Measurements from ENCODE around the gene NPIPB8.
"Not testable (repeated sequence)": the region's sequence is repeated elsewhere in the genome, so short reads cannot be mapped to it uniquely, and the experiment has no call there.

NPIPB8 gene

DNA sequence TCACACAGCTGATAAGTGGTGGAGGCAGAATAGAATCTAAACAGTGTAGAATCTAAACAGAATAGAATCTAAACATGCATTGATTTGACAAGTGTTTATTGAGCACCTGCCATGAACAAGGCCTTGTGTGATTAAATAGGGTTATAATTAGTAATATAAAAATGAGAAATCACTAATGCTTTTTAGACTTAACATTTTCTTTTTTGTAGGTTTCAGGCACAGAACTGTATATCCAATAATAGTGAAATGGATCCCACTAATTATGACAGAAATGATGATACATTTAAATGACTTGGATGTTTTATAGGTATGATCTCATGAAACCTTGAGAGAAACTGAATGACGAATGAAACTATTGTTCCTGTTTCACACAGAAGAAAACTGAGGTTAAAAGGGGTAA is at the start of gene NPIPB8:
NPIPB8 (plus strand) TSS at position 301 of the 400 bp plus-strand sequence. CDS start 296 bp downstream, outside the sequence.
- H3K27ac ChIP-seq, H3K4me3 ChIP-seq: not testable (repeated sequence)

DNA sequence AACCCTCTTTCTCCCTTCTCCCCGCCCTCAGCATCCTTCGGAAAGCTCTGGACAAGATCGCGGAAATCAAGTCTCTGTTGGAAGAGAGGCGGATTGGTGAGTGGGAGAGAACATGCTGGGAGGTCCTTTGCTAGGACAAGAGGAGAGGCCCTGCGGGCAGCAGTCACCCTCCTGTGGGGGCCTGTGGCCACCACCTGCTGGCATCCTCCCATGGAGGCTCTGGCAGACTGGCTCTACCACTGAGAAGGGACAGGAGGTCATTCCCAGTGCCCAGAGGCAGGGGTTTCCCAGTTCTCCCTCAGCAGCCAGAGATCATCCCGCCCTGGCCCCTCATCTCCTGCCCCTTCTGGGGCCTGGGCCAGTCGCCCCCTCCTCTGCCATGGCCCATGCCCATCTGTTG is 48.8 kb upstream of the NPIPB8 start:
- H3K4me3 ChIP-seq, result no peak overlapping the region
- H3K27ac ChIP-seq, result no peak overlapping the region

DNA sequence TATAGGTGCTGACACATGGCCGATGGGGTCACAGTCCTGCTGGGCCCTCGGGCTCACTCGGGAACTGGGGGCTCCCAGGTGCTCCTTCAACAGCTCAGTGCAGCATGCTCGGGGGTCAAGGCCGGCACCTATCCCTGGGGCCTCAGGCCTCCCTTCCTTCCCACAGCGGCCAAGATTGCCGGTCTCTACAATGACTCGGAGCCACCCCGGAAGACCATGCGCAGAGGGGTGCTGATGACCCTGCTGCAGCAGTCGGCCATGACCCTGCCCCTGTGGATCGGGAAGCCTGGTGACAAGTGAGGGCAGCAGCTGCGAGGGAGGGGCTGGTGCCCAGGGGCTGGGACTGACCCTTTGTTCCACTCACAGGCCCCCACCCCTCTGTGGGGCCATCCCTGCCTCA is 47.9 kb upstream of the NPIPB8 start:
- Histone ChIP-seq H3K4me3 (no peak overlapping the region), H3K27ac (no peak overlapping the region)

DNA sequence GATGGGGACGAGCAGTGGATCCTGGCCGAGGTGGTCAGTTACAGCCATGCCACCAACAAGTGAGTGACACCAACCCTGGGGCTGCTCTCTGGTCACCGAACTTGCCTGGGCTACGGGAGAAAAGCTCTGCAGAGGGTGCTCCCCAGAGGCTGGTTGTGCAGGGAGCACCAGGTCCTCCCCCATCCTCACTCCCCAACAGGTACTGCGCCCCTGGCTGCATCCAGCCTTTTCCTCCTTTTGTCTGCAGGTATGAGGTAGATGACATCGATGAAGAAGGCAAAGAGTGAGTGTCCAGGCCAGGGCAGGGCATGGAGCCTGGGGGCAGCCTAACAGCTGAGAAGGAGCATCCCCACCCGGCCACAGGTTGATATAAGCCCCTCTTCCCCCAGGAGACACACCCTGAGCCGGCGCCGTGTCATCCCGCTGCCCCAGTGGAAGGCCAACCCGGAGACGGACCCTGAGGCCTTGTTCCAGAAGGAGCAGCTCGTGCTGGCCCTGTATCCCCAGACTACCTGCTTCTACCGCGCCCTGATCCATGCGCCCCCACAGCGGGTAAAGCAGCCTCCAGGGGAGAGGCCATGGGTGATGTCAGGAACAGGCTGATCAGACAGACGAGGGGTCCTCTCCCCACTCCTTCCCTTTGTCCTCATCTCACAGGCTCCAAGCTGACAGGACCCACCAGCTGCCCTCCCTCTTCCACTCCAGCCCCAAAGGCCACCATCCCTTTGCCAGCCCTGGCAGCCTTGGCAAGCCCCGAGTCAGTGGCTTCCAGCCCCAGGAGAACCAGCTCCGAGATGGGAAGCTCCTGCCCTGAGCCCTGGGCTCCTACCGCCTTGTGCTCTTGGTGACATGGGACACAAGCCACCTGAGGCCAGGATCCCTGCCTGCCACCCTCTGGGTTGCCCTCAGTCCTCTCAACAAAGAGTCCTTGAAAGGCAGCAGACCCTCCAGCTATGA is 47.2 kb upstream of the NPIPB8 start:
- no peak overlapping the region for H3K4me3 ChIP-seq
- no peak overlapping the region for H3K27ac ChIP-seq

DNA sequence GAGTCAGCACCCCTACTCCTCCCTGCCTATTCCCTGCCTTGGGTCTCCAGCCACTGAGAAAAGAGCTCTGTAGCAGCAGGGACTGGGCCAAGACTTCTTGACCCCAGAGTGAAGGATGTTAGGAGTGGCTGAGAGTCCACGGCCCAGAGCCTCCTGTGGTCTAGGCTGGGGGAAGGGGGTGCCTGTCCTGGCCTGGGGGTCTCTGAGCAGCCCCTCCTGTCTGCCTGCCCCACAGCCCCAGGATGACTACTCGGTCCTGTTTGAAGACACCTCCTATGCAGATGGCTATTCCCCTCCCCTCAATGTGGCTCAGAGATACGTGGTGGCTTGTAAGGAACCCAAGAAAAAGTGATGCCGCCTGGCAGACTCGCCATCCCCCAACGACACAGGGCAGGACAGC is 46.5 kb upstream of the NPIPB8 start:
- H3K4me3 ChIP-seq, result no peak overlapping the region
- H3K27ac ChIP-seq, result no peak overlapping the region

DNA sequence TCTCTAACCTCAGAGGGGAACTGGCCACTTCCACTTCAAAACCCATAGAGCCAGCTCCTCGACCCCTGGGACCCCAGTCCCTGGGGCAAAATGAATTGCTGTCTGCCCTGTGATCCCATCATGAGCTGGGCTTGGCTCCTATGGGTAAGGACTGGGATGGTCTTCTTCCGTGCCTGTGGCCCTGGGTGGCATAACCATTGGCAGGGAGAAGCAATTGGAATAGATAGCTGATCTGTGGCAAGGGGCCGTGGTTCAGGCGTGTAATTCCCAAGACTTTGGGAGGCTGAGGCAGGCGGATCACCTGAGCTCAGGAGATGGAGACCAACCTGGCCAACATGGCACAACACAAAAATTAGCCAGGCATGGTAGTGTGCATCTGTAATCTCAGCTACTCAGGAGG is 45.4 kb upstream of the NPIPB8 start:
- Histone ChIP-seq H3K4me3 (no peak overlapping the region), H3K27ac (no peak overlapping the region)

DNA sequence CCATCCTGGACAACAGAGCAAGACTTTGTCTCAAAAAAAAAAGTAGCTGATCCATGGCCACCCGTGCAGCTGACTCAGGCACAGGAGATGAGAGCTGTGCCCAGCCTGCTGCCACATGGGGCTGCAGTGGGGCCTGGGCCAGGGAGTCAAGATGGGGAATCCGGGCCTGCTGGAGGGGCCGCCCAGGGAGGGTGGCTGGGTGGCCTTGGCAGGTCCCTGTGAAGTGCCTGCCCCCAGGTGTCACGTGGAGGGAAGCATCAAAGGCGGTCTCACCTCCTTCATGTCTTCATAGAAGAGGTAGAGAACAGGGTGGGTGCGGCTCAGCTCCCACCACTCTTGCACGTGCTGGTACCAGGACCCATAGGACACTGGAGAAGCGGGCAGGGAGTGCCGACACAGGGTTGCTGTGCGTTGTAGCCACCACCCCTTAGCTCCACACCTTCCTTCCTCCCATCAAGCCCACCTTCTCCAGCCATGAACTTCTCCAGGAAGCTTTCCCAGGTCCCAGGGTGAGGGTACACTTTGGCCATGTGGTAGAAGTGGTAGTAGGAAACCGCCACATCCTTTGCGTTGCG is 44.8 kb upstream of the NPIPB8 start:
- H3K4me3 ChIP-seq, result no peak overlapping the region
- H3K27ac ChIP-seq, result no peak overlapping the region

DNA sequence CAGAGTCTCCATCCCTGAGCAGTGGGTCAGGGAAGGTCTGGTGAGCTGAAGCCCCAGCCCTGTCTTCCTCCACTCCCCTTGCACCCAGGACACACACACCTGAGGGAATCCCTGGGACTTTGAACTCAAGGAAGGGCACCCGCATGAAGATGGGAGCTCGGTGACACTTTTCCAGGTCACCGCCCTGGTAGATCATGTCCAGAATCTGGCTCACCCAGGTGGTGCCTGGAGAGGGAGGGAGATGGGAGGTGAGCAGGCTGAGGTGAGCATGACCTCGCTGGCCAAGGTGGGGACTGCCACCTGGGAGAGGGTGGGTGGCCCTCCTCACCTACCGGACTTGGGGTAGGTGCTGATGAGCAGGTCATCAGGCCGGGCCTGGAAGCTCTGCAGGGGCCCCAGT is 42.4 kb upstream of the NPIPB8 start:
- not testable (repeated sequence) for H3K27ac ChIP-seq

DNA sequence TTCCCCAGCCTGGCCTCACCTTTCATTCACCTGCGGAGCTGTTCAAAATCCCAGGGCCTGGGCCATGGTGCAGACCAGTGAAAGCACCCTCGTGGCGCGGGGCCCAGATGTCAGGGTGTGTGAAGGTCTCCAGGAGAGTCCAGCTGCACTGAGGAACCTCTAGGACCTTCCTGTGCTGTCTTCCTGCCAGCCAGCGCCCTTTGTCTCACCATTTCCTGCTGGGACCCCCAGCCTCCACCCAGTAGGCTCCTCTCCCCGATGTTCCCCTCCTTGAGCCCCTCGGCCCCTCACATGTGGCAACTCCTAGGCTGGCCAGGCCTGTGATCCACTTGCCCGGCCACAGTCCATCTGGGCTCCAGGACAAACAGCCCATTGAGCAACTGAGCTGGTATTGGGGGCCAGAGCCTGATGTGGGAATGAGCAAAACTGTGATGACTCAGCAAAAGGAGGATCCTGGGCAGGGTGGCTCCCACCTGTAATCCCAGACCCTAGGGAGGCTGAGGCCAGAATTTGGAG is 41.7 kb upstream of the NPIPB8 start:
- no peak overlapping the region for H3K27ac ChIP-seq
- H3K4me3 ChIP-seq, result no peak overlapping the region

More for the DNA sequence above, 42.4 kb upstream of the NPIPB8 start:
- not testable (repeated sequence) for H3K4me3 ChIP-seq

DNA sequence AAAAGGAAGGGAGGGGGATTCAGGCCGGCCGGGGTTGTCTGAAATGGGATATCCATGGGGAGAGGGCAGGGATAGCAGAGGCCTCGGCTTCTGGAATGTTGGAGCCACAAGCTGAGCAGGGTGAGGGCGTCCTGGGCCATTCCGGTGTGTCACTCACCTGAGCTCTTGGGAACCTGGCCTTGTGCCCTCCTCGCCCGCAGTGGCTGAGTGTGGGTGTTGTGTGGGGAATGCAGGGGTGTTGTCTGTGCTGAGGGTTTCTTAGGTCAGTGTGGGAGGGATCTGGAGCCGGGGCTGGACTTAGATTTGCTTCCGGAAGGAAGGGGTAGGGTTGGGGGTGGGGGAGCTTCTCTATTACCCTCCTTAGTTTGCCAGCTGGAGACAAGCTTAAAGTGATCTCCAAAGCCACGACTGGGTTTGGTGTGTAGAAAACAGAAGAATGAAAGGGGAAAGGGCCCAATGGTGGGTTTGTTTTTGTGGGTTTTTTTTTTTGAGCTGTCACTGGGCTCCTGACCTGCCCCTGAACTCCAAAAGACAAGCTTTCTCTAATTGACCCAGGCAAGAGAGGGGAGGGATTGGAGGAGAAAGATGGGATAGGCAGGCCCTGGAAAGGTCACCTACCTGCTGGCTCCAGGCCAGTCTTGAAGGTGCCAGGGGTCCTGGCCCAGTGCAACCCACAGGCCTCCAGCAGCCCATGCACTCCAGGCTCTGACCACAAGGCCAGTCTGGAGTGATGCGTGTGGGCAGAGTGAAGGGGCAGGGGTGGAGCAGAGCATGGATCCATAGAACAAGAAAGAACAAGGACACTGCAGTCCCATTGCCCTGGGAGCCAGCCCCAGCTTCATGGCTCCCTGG is 40.8 kb upstream of the NPIPB8 start, which contains the start of gene SULT1A2:
SULT1A2 (minus strand) TSS at position 211 of the 852 bp plus-strand sequence. CDS start 1,120 bp downstream, outside the sequence.
- Histone ChIP-seq H3K27ac (no peak within 1 kb of the TSS), H3K4me3 (no peak within 1 kb of the TSS)

DNA sequence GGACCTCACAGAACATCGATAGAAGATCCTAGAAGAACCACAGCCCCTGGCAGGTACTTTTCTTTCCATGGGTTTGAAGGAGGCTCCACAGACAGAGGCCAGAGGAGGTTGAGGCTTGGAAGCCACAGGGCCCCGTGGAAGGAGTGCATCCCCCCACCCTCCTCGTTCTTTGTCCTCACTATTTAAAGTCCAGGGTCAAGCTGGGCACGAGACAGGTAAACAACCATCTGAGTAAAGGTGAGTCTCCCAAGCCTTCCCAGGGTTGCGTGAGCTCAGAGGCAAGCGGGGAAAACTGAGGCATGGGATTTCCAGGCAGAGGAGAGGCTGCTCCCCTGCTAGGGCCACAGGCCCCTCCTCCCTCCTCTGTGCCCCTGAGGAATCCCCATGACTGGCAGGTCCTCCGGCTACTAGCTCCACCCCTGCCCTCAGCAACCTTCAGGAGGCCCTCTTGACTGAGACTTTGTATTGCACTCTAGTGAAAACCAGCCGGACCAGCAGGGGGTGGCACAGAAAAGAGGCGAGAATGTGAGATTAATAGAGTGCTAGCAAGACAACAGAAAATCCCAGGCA is 40.1 kb upstream of the NPIPB8 start:
- Histone ChIP-seq H3K27ac (no peak overlapping the region), H3K4me3 (no peak overlapping the region)

DNA sequence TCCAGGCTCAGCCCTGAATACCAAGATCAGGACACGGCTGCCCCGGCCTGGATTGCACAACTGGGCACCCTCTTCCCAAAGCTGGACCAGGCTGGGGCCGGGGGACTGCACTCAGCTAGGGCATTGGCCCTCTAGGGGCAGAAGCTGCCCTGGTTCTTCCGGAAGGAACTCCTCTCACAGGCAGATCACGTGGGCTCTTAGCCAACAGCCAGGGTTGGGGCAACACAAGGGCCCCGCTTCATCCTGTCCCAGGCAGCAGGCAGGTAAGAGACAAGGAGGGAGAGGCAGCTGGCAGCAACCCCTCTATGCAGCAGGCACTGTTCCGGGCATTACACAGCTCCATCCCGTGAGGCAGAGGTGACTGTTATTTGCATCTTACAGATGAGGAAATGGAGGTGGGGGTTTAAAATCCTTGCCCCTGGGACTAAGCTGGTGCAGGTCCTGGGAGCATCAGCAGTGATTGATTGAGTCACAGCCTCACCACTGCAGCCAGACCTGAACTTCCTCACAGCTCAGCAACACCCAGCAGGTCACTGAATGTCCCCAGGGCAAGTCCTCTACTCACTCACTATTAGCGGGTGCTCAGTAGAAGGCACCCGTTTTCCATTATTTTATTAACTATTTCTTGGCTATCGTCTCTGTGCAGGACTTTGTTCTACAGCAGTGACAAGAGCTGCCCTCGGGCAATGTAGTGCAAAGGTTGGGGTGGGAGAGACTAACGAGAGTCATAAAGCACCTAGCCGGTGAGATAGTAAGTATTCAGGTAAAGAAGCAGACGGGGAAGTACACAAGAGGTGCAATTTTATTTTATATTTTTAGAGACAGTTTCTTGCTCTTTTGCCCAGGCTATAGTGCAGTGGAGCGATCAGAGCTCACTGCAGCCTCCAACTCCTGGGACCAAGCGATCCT is 38.2 kb upstream of the NPIPB8 start:
- not testable (repeated sequence) for H3K4me3 ChIP-seq

DNA sequence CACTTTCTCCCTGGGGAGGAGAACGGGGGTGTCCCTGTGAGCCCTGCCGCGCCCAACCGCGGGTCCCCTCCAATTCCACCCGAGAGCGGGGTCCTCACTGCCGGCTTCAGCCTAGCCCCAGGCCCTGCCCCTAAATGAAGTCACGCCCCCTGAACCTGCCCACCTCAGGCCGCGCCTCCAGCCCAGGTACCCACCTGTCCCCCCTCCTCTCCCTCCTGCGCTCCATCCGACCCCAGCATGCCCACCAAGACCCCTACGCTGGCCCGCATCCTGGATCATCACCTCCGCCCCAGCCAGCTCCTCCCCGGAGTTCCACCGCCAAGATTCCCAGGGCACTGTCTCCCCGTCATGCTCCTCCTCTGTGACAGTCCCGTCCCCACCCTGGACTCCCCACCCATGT is 36.9 kb upstream of the NPIPB8 start:
- H3K4me3 ChIP-seq, H3K27ac ChIP-seq: not testable (repeated sequence)

More for the DNA sequence above, 38.2 kb upstream of the NPIPB8 start:
- not testable (repeated sequence) for H3K27ac ChIP-seq

DNA sequence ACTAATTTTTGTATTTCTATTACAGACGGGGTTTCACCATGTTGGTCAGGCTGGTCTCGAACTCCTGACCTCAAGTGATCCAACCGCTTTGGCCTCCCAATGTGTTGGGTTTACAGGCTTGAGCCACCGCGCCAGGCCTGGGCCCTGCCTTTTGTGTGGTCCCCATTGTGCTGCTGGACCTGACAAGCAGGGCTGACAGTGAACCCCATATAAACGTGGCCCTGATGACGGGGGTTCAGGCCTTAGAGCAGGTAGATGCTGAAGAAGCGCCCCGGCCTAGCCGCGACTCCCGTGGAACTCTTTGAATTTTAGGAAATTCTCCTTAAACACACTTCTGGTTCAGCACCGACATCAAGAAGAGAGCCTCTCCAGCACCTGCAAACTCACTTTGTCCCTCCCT is 36.3 kb upstream of the NPIPB8 start:
- not testable (repeated sequence) for H3K27ac ChIP-seq, H3K4me3 ChIP-seq

DNA sequence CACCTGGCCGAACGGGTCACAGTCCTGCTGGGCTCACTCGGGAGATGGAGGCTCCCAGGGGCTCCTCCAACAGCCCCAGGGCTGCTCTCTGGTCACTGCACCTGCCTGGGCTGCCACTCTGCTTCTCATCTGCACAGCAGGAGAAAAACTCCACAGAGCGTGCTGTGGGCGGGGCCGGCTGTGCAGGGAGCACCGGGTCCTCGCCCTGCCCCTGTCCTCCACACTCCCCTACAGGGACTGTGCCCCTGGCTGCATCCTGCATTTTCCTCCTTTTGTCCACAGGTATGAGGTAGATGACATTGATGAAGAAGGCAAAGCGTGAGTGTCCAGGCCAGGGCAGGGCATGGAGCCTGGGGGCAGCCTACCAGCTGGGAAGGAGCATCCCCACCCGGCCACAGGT is 35.8 kb upstream of the NPIPB8 start:
- not testable (repeated sequence) for H3K4me3 ChIP-seq, H3K27ac ChIP-seq

DNA sequence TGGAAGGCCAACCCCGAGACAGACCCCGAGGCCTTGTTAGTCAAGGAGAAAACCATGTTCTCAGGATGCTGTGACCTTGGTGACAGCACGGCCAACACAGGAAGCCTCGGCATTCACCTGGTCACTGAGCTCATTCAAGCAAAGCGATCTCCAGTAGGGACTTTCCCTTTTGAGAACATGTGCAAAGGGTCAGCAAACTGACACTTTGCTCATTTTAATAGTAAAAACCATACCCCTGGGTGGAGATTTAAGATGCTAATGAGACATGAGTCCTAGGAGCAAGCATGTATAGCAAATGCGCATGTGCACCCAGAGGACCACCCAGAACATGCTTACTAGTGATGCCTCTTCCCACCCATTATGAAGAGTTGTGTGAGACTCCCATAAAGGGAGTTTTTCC is 35.3 kb upstream of the NPIPB8 start:
- Histone ChIP-seq H3K4me3 (no peak overlapping the region), H3K27ac (no peak overlapping the region)

DNA sequence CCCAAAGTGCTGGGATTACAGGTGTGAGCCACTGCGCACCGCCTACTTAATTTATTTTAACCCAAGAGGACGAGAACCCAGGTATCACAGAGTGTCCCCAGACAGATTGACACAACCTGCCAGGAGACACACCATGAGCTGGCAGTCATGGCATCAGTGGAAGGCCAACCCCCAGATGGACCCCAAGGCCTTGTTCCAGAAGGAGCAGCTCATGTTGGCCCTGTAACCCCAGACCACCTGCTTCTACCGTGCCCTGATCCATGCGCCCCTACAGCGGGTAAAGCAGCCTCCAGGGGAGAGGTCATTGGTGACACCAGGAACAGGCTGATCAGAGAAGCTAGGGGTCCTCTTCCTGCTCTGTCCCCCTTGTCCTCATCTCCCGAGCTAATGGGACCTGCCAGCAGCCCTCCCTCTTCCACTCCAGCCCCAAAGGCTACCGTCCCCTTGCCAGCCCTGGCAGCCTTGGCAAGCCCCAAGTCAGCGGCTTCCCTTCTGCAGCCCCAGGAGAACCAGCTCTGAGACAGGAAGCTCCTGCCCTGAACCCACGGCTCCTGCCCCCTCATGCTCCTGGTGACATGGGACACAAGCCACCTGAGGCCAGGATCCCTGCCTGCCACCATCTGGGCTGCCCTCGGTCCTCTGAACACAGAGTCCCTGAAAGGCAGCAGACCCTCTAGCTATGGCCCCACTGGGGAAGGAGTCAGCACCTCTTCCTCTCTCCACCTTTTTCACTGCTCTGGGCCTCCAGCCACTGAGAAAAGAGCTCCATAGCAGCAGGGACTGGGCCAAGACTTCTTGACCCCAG is 34.3 kb upstream of the NPIPB8 start:
- Histone ChIP-seq H3K4me3 (no peak overlapping the region), H3K27ac (no peak overlapping the region)

DNA sequence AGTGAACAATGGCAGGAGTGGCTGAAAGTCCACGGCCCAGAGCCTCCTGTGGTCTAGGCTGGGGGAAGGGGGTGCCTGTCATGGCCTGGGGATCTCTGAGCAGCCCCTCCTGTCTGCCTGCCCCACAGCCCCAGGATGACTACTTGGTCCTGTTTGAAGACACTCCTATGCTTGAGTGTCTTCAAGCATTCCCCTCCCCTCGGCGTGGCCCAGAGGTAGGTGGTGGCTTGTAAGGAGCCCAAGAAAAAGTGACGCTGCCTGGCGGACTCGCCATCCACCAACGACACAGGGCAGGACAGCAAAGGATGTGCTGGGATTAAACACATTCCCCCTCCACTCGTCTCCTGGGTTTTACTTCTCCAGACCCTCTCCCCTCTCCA is 33.7 kb upstream of the NPIPB8 start:
- no peak overlapping the region for H3K4me3 ChIP-seq
- H3K27ac ChIP-seq, result no peak overlapping the region

Data from skin epidermis (tissue), 12 donors.